Activated CD8-positive, alpha-beta memory T cell treated with anti-CD3 and anti-CD28 coated beads, Interleukin-2, amount 50 U/mL, for 48 hours (primary cell): ENCODE measurements around the gene YPEL3.

Experiments used
- DNase-seq: peaks from one replicate; pipeline ENCODE4 v3.0.0-alpha.2; 2020

YPEL3 gene

GRCh38 chr16:30068333-30068732 is 27.7 kb downstream of the YPEL3 start:
- DNase-seq, result no peak

DNA sequence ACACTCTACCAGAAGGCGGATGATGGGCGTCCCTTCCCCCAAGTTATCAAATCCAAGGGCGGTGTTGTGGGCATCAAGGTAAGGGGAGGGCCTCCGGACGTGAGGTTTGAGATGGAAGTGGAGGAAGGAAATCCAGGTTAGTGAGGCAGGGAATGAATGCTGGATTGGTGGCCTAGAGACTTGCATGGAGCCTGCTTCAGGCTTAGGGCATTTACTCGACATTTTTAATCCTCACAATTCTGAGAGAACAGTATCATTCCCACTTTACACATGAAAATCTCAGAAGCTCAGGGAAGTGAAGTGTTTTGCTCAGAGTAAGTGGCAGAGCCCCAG is 28.5 kb downstream of the YPEL3 start:
- DNase-seq, result no peak

GRCh38 chr16:30066761-30067583 is 29.0 kb downstream of the YPEL3 start:
- DNase-seq, result no peak

DNA sequence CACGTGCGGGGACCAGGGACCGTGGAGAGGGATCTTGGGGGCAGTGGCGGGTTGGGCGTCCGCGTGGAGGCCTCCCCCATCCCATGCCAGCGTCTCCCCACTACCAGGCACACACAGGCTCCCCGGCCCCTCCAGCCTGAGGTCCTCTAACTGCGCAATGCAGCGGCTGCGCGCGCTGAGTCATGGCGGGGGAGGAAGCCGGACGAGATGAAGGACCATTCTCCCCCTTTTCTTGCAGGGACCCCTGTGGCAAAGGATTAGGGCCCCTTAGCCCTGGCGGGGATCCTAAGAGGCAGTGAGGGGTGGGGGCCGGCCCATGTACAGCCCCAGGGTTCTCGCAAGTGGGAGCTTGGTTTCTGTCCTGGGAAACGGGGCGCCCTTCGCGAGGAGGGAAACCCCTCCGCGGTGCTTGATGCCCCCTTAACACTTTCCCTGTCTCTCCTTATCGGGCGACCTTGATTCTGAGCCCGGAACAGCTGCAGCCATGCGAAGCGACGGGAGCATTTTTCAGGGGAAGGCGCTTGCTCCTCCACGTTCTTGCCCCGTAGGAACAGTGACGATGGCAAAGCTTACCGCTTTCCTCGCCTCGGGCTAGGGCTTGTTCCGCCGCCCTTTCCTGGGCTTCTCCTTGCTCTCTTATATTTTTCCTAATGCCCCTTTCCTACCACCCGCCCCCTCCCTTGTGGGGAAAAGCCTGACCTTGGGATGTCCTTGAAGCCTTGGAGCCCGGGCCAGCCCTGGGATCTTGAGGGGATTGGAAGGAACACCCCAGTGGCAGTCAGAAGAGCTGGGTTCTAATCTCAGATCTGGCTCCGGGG is 29.9 kb downstream of the YPEL3 start:
- DNase-seq, result peak; percentile 80

DNA sequence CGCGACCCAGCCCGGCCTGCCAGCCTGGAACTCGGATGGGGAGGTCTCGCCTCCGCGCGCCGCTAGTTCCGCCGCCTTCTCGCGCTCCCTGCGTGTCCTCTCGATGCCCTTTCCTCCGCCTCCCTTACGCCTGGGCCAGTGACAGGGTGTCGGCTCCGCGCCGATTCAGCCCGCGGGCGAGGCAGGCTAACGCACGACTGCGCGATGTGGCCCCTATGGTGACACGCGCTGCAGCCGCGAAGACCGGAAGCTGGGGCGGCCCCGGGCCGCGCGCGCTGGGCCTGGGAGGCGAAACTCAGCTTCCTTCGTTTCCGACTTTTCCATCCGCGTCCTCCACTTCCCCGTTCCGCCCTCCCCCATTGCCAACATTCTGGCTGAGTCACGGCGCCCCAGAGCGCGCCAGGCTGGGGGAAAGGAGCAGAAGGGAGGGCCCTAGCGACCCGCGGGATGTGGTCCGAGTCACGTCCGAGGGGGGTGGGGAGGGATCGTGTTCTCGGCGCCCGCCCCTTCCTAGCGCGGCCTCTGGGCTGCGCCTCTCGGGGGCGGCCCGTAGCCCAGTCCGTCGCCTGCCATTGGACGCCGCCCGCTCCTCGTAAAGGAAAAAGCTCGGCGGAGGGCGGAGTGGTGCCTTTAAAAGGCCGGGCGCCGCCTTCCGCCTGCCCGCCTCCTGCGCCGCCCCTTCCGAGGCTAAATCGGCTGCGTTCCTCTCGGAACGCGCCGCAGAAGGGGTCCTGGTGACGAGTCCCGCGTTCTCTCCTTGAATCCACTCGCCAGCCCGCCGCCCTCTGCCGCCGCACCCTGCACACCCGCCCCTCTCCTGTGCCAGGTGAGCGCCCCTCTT is 30.7 kb downstream of the YPEL3 start, which contains the start of gene ALDOA:
ALDOA (plus strand) TSS at position 659 of the 841 bp plus-strand sequence. CDS start 1,138 bp downstream, outside the sequence.
- peak; percentile 98 for DNase-seq

- no peak for DNase-seq
Measured at GRCh38 chr16:30064729-30065101, 31.3 kb downstream of the YPEL3 start.

- peak; percentile 83 for DNase-seq
Measured at GRCh38 chr16:30063893-30064728, 31.9 kb downstream of the YPEL3 start.

DNA sequence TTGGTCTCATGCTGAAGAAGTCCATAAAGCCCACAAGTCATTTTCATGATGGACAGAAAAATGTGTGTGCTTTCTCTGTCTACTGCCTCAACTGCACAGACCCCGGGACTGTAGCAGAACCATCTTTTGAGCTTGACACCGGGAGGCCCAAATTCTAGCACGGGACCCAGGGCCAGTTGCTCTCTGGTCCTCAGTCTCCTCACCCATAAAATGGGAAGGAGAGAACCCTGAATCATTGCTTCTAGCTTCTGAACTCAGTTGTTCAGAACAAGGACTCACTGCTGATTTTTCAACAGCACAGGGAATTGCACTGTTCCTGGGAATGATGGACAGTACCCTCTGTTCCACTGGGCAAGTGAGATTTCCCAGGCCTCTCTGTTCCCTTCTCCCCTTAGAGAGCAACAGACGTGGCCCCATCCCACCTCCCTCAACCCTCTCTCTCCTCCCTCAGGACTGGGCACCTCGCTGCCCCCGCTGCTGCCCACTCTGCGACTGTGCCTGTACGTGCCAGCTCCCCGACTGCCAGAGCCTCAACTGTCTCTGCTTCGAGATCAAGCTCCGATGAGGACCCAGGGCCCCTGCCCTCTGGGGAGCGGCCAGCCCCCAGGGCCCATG is 32.6 kb downstream of the YPEL3 start:
- no peak for DNase-seq

- DNase-seq, result no peak
Measured at GRCh38 chr16:30060836-30061554, 35.0 kb downstream of the YPEL3 start.

GRCh38 chr16:30060346-30060745 is 35.7 kb downstream of the YPEL3 start:
- no peak for DNase-seq

GRCh38 chr16:30054959-30055553 is 41.0 kb downstream of the YPEL3 start:
- DNase-seq, result peak; percentile 80

GRCh38 chr16:30054451-30054850 is 41.6 kb downstream of the YPEL3 start:
- DNase-seq, result no peak

GRCh38 chr16:30053376-30054015 is 42.5 kb downstream of the YPEL3 start:
- DNase-seq, result peak; percentile 64

GRCh38 chr16:30052671-30053372 is 43.2 kb downstream of the YPEL3 start:
- DNase-seq, result peak; percentile 99

- no peak for DNase-seq
Measured at GRCh38 chr16:30051518-30051917, 44.5 kb downstream of the YPEL3 start.

DNA sequence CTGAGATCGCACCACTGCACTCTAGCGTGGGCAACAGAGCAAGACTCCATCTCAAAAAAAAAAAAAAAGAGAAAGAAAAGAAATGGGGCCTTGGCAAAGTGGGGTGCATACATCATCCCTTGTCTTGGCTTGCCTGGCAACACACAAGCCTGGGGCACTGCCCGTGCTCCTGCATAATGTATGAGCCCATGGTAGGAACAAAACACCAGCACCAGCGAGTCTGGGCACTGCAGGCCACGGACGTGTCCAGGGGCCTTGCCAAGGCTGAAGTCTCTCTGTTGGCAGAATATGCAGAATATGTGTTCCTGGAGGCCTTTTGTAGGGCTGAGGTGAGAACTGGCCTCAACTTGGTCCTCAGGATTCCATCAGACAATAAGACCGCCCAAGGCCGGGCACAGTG is 46.1 kb downstream of the YPEL3 start:
- DNase-seq, result no peak

DNA sequence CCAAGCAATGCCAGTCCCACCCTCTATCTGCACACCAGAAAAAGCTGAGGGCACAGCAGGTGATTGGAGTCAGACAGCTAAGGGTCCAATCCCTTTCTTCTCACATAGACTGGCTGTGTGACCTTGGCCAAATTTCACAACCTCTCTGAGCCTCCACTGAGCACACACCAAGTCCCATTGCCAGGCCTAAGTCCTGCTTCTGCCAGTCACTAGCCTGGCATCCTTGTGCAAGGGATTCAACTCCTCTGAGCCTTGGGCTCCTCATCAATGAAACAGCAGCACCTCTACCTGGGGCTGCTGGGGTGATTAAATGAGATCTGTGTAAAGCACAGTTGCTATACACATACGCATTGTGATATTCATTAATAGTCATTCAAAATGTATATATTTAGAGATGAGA is 49.4 kb downstream of the YPEL3 start:
- no peak for DNase-seq

DNA sequence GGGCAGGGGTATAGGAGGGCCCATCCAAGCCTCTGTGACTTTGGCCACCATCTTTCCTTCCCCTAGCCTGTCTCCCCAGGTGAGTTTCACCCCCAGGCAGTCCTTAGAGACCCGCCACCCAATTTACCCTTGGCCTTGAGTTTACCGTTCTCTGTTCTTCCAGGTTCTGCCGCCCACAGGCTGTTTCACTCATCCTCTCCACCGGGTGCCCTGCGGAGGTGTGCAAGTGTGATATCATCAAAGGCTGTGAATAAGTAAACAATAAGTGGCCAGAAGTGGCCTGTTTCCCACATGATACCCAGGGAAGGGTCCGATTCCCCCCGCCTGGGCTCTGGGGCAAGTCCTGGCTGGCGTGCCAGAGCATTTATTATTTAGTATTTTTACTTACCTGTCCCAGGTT is 49.8 kb downstream of the YPEL3 start:
- DNase-seq, result no peak
